Fibroblast of villous mesenchyme (primary cell): ENCODE results near the gene BMP4. TPM values are rescaled to one million over a fixed set of nuclear protein-coding genes. Genes with fewer than 3 reads are reported as not detected.

Experiments used
- DNase-seq: peaks from one replicate; pipeline ENCODE4 v3.0.0-alpha.2; 2010; ENCODE audit warnings: low read depth
- H3K4me3 ChIP-seq: 2 replicates; pipeline ENCODE4 v1.5.1; 2011; ENCODE audit warnings: low read depth, mild to moderate bottlenecking, low read length
- small RNA-seq: library from RNA; depleted of rRNA; stranded (forward); fragments of <200 nt; gene quantifications from one replicate; pipeline ENCODE3, GENCODE V24; 2012
- total RNA-seq: library from RNA; depleted of rRNA; stranded (reverse); fragments of >200 nt; gene quantifications from 2 replicates; pipeline ENCODE4 v1.2.3, GENCODE V29; 2012
- TF ChIP-seq, protein P1 (sequence below): IDR thresholded peaks from 2 replicates; pipeline ENCODE4 v1.5.1; 2012; ENCODE audit warnings: low read depth, mild to moderate bottlenecking, low read length; ENCODE audit not compliant: insufficient read depth

The BMP4 gene
- total RNA-seq, 1 donor = 9.9 TPM

- TF ChIP-seq, protein P1, sequence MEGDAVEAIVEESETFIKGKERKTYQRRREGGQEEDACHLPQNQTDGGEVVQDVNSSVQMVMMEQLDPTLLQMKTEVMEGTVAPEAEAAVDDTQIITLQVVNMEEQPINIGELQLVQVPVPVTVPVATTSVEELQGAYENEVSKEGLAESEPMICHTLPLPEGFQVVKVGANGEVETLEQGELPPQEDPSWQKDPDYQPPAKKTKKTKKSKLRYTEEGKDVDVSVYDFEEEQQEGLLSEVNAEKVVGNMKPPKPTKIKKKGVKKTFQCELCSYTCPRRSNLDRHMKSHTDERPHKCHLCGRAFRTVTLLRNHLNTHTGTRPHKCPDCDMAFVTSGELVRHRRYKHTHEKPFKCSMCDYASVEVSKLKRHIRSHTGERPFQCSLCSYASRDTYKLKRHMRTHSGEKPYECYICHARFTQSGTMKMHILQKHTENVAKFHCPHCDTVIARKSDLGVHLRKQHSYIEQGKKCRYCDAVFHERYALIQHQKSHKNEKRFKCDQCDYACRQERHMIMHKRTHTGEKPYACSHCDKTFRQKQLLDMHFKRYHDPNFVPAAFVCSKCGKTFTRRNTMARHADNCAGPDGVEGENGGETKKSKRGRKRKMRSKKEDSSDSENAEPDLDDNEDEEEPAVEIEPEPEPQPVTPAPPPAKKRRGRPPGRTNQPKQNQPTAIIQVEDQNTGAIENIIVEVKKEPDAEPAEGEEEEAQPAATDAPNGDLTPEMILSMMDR = no peak
- peak; percentile 83 for DNase-seq
- no peak overlapping the region for H3K4me3 ChIP-seq
Observed at GRCh38 chr14:53900499-53900898, 56.1 kb downstream of the BMP4 start.

Small RNA genes lying within 50 kb of the gene (small RNA-seq; reads per million reads assigned to genes)
- 0.28 reads per million for gene MIR5580
